ENCODE results near the gene CDK14. TPM values are rescaled to one million over a fixed set of nuclear protein-coding genes. Genes with fewer than 3 reads are reported as not detected.

The CDK14 gene
- total RNA-seq, 1 experiment from 2014 or later, result 9.3 TPM

DNA sequence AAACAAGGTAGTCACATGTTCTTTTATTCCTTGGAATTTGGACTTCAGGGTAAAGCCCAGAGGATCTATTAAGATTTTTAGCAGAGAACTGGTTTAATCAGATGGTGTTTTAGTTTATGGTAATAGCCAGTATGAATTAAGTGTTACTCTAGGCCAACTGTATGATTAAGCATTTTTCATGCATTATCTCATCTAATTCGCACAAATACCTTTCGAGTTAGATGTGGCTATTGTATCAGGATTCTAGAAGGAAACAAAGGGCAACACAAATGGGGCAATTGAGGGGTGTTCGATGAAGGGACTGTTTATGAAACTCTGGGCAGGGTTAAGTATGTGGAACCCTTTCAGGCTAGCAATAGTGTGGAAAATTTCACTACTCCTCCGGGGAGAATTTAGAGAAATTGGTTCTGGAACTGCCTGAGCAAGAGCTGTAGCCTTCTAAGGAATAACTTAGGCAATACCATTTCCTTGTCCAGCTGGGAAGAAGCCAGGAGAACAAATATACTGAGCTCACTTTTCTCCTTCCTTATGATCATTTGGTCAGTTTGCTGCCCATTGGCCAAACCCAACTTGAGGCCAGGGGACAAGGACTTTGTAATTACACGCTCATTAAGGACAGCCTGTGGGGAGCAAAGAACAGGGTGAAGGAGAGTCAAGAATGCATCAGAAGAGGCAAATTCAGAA is 349.1 kb downstream of the CDK14 start:
- DNase-seq (ENCODE audit: low read depth), result no peak

DNA sequence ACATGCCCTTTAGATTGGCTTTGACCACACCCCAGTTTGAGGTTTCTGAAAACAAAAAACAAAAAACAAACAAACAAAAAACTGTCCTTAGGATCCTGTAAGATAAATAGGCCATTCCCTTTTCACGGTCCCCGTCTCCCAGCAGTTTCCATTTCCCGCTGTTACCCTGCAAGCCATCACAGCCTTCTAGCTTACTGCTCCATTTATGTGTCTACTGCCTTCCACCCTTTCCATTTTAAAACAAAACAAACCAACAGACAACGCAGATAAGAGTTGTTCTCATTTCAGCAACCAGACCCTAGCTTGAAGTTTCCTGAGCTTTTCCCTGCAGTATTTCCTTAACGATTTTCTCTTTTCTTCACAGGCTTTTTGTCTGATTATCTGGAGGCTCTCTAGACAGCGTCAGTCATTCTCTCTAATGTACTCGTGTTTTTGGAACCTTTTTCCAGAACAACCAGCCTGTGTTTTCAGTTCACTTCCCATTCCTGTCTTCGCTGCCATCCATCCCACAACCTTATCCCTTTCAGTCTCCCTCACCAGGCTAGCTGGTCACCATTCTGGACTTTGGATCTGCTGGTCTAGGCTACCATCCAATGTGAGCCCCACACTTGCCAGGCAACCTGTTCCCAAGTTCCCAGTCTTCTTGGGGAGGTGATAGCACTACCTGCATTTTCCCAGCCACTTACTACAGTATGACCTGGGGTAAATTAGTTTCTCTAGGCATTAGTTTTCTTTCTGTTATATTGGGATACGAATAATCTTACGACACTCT is 350.8 kb downstream of the CDK14 start:
- peak; percentile 3 for DNase-seq (ENCODE audit: low read depth)

GRCh38 chr7:90948085-90948484 is 352.0 kb downstream of the CDK14 start:
- no peak for DNase-seq (ENCODE audit: low read depth)

DNA sequence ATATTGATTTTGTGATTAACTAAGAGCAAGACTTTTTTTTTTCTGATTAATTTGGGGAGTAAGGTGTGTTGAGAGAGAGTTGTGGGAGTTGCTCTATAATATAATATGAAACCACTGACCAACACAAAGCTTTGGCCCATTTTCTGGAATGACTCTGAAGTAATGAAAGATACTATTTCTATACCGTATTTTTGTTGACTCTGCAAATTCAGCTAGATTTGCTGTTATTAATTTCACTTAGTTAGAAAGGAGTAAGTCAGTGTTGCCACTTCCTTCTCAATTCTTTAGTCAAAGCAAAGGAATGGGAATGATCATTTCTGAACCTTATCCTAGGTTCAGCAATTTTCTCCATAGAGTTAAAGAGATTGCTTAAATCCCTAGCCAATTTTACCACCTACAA is 355.1 kb downstream of the CDK14 start:
- DNase-seq (ENCODE audit: low read depth), result no peak

DNA sequence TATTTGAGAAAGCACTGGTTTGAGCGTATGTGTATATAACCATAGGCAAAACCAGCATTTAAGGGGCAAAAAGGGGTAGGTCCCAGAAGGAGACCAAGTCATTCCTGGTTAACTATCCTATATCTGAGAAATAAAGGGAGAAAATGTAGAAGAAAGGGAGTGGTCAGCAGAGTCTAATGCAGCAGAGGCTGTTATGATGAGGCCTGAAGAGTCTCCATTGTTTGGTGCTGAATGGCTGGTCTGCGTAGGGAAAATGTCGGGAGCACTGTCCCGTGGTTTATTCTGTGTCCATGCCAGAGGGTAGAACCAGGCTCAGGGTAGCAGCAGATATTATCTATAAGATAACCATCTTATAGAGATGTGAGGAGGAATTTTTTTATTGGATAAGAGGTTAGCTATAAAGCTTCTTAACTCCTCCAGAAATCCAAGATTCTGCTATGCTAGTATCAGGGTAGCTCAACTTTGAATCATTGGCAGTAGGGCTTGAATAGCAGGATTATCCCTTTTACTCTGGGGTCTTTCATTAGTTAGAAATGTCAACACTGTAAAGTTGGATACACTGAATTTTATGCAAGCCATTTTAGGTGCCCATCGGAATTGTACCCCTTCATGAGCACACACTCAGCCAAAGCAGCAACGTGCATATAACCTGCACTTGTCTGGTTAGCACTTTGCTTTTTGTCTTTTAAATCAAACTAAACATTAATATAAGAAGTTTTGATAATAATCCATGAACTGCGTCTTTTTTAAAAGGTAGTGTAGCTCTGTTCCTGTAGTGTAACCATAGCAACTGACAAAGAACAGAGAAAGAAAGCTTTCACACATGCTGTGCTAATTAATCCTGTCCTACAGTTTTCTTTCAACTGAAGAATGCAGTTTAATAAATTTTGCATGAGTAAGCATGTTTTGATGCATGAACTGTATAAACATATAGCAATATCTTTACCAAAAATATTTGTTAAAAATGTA is 356.1 kb downstream of the CDK14 start:
- no peak for DNase-seq (ENCODE audit: low read depth)

- no peak for DNase-seq (ENCODE audit: low read depth)
Observed at GRCh38 chr7:90955641-90956207, 359.6 kb downstream of the CDK14 start.

DNA sequence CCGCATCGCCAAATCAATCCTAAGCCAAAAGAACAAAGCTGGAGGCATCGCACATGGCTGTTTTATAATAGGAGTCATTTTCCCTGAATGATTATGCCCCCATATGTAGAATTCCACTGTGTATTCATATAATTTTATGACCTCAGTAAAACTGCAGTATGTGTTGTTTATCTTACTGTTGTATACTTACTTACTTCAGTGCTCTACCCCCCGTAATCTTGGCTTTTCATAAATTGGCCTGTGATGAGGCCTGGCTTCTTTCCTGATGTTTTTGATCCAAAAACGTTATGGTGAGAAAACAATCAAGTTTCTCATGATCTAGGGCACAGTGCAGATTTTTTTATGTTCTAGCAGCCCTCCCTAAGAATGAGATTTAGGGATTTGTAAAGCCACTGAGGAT is 361.8 kb downstream of the CDK14 start:
- no peak for DNase-seq (ENCODE audit: low read depth)

DNA sequence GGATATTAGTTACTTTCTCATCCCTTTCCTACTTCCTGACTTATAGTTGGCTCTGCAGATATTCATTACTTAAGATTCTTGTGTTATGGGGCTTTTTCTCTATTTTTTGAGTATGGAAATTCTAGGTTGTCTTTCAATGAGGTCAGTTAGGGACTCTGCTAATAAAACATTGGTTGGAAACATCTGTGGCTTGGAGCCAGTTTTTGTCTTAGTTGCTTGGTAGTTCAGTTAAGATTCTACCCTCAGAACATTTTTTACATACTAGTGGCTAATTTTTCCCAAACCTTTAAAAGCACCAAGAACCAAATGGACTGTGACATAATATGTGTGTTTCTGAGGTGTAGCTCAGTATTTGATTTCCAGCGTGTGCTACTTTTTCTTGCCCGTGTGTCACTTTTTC is 362.5 kb downstream of the CDK14 start:
- DNase-seq (ENCODE audit: low read depth), result no peak

- DNase-seq (ENCODE audit: low read depth), result no peak
Observed at GRCh38 chr7:90961037-90961725, 365.1 kb downstream of the CDK14 start.

DNA sequence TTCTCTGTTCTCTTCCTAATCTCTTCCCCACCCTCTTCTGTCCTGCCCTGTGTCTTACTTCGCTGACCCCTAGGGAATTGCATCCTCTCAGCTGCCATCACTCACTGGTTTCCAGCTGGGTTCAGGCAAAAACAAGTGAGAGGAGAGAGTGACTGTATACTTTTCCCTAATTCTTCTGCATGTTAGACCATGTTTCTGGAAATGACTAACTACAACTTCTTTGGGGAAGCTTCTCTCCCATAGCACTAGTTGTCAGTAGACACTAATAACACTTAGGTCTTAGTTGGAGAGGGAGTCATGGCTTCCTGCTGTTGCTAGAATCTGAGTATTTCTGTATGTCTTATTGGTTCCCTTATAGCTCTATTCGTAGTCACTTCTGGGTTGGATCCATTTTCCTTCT is 369.1 kb downstream of the CDK14 start:
- no peak for DNase-seq (ENCODE audit: low read depth)

DNA sequence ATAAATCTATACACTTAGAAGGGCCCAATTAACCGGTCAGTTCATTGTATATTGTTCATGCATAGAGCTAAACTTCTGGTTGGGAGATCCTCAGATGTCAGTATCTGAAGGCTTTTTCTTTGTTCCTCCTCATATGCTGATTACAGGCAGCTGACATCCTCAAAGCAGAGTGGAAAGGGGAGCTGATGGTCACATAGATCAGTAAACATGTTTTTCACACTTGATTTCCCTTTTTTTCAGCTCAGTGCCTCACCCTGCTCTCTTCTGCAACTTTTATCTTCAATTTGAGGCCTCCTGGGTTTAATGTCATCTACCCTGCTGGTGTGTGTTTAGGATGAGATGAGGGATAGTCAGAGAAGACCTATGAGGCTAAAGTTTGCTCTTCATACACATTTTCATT is 370.2 kb downstream of the CDK14 start:
- no peak for DNase-seq (ENCODE audit: low read depth)

DNA sequence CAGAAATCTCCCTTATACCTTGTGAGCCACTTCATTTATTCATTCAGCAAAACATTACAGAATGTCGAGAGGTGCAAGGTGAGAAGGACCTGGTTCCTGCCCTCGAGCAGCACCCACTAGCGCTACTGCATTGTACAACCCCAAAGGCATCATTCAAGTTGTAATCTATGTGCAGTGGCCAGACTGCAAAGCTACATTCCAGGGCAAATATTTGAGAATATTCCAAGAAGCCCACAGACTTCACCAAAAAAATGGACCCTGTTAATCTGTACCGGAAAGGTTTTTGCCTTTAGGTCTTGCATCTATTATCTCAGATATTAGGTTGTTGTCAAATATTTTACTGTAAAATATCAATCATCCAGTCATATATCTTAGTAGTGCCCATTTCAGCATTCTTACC is 372.8 kb downstream of the CDK14 start:
- DNase-seq (ENCODE audit: low read depth), result no peak

- DNase-seq (ENCODE audit: low read depth), result peak; percentile 13
Observed at GRCh38 chr7:90972906-90973550, 376.9 kb downstream of the CDK14 start.

GRCh38 chr7:90977056-90977455 is 380.9 kb downstream of the CDK14 start:
- no peak for DNase-seq (ENCODE audit: low read depth)

DNA sequence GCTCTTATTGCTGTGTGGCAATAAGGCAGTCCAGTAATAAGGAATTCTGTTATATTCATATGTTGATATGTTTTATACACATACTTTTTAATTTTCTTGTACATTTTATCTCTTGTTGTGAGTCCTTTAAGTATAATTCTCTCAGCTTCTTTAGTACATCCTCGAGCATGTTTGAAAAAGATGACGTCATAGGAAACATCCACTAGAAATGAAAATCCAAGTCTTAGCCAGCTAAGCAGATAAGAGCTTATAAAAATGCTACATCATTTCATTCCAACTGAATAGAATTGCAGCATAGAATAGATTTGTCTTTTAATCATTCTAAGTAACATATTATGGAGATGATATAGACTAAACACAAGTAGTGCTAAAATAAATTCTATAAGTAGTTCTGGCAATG is 384.4 kb downstream of the CDK14 start:
- no peak for DNase-seq (ENCODE audit: low read depth)

DNA sequence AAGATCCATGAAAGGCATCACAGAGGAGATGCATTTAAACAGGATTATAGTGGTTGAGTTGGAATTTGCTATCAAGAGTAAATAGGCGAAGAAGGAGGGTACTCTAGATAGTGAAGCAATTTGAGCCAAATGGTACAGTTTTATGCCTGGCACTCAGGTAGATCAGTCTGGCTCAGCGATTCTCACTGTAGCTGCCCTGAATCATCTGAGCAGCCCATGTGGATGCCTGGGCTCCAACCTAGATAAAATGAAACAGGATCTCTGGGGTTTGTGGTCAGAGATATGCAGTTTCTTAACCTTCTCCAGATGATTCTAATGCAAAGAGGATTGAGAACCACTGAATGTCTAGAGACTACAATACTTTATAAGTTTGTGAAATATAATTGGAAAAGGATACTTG is 386.1 kb downstream of the CDK14 start:
- no peak for DNase-seq (ENCODE audit: low read depth)

- DNase-seq (ENCODE audit: low read depth), result no peak
Observed at GRCh38 chr7:90984692-90985091, 388.6 kb downstream of the CDK14 start.

GRCh38 chr7:90988516-90988915 is 392.4 kb downstream of the CDK14 start:
- DNase-seq (ENCODE audit: low read depth), result no peak

GRCh38 chr7:90988996-90989765 is 393.1 kb downstream of the CDK14 start:
- DNase-seq (ENCODE audit: low read depth), result no peak

- DNase-seq (ENCODE audit: low read depth), result no peak
Observed at GRCh38 chr7:90994121-90994520, 398.0 kb downstream of the CDK14 start.
